A549 (cell line): ENCODE results near the gene VWA5B2. TPM values are rescaled to one million over a fixed set of nuclear protein-coding genes. Genes with fewer than 3 reads are reported as not detected.

Experiments
- ATAC-seq, 2 experiments: fragments of 200-7000 bp in 1 of 2; fragments of >200 bp in 1 of 2; cut with Nextera tagmentation in 1 of 2; cut with Tn5 transposase in 1 of 2; 3 replicates each; pipeline versions ENCODE4 v1.8.0 to v1.9.1; 2018 to 2020; ENCODE audit warnings: mild to moderate bottlenecking in 1 of 2, moderate library complexity in 1 of 2
- CTCF ChIA-PET: fragments of 300-600 bp; sonication (Branson Sonifier 250); formaldehyde crosslinking; extraction: SDS; loops from one replicate; lab custom pipeline; 2021; ENCODE audit warnings: antibody characterized with exemption, inconsistent platforms; lab: Yijun Ruan, JAX
- POLR2A ChIA-PET: fragments of 350-600 bp; formaldehyde crosslinking; extraction: SDS; loops from one replicate; lab custom pipeline; 2021; ENCODE audit warnings: antibody characterized with exemption, inconsistent platforms; lab: Yijun Ruan, JAX
- DNase-seq, 2 experiments: peaks; one replicate each; pipeline versions ENCODE4 v3.0.0 to v3.0.0-alpha.2; 2011 to 2016; ENCODE audit warnings: low read depth in 1 of 2, low spot score in 1 of 2
- FAIRE-seq: peaks from 2 replicates; lab custom pipeline; 2011; peaks lifted over from hg19 to GRCh38; lab: Jason Lieb, UNC
- H3K27ac ChIP-seq, 2 experiments: fragments of >200 bp; sonication (Bioruptor Twin); formaldehyde crosslinking; 3 replicates each; pipeline ENCODE4 v1.5.1; 2016 to 2017
- H3K4me1 ChIP-seq: fragments of >200 bp; sonication (Bioruptor Twin); formaldehyde crosslinking; 3 replicates; pipeline ENCODE4 v1.6.1; 2016
- H3K4me2 ChIP-seq: fragments of >200 bp; sonication (Bioruptor Twin); formaldehyde crosslinking; 3 replicates; pipeline ENCODE4 v1.6.1; 2016
- H3K4me3 ChIP-seq: fragments of >200 bp; sonication (Bioruptor Twin); formaldehyde crosslinking; 3 replicates; pipeline ENCODE4 v1.5.1; 2016
- H3K9me3 ChIP-seq: fragments of >200 bp; sonication (Bioruptor Twin); formaldehyde crosslinking; 3 replicates; pipeline ENCODE4 v1.6.1; 2016
- CBX2 ChIP-seq: fragments of 200-600 bp; sonication (generic); IDR thresholded peaks from 2 replicates; pipeline ENCODE4 v1.6.1; 2016; ENCODE audit warnings: low read depth, mild to moderate bottlenecking, borderline replicate concordance
- CHD2 ChIP-seq: fragments of 150-350 bp; IDR thresholded peaks from 2 replicates; pipeline ENCODE4 v1.6.1; 2014; ENCODE audit warnings: low read length; ENCODE audit not compliant: partially characterized antibody
- CHD4 ChIP-seq: fragments of 200-600 bp; sonication (generic); IDR thresholded peaks from 2 replicates; pipeline ENCODE4 v1.6.1; 2016; ENCODE audit warnings: antibody characterized with exemption, mild to moderate bottlenecking, borderline replicate concordance
- E2F6 ChIP-seq: IDR thresholded peaks from 2 replicates; pipeline ENCODE4 v1.6.1; 2012; ENCODE audit warnings: low read depth, borderline replicate concordance
- EHMT2 ChIP-seq: fragments of 200-600 bp; sonication (generic); IDR thresholded peaks from 2 replicates; pipeline ENCODE4 v1.6.1; 2016; ENCODE audit warnings: antibody characterized with exemption, low read depth, mild to moderate bottlenecking, moderate library complexity
- ESRRA ChIP-seq: fragments of 150-350 bp; IDR thresholded peaks from 2 replicates; pipeline ENCODE4 v1.6.1; 2014; ENCODE audit warnings: mild to moderate bottlenecking, low read length, borderline replicate concordance
- HOXA7 ChIP-seq: fragments of 250-450 bp; sonication (Bioruptor Pico); IDR thresholded peaks from 2 replicates; pipeline ENCODE4 v1.5.0; 2020; ENCODE audit warnings: mild to moderate bottlenecking, moderate library complexity
- KDM5A ChIP-seq: fragments of 200-600 bp; sonication (generic); IDR thresholded peaks from 2 replicates; pipeline ENCODE4 v1.6.1; 2016; ENCODE audit warnings: antibody characterized with exemption, mild to moderate bottlenecking
- MAFK ChIP-seq: fragments of 450-650 bp; IDR thresholded peaks from 2 replicates; pipeline ENCODE4 v1.6.1; 2014; ENCODE audit not compliant: partially characterized antibody
- MAZ ChIP-seq: fragments of 150-350 bp; IDR thresholded peaks from 2 replicates; pipeline ENCODE4 v1.6.1; 2014; ENCODE audit warnings: antibody characterized with exemption, low read depth, low read length, borderline replicate concordance
- NFE2L2 ChIP-seq: fragments of 150-350 bp; conservative IDR thresholded peaks from 2 replicates; pipeline ENCODE4 v1.6.1; 2014; ENCODE audit warnings: low read length
- NPAS2 ChIP-seq: fragments of 250-450 bp; sonication (Bioruptor Pico); IDR thresholded peaks from 2 replicates; pipeline ENCODE4 v1.8.0; 2022; ENCODE audit warnings: mild to moderate bottlenecking, moderate library complexity, borderline replicate concordance
- PBX3 ChIP-seq: IDR thresholded peaks from 2 replicates; pipeline ENCODE4 v1.6.1; 2012
- PHF8 ChIP-seq: fragments of 200-600 bp; sonication (generic); IDR thresholded peaks from 2 replicates; pipeline ENCODE4 v1.6.1; 2016; ENCODE audit warnings: low read depth, mild to moderate bottlenecking, antibody characterized with exemption, moderate library complexity, borderline replicate concordance
- RARB ChIP-seq: fragments of 250-450 bp; sonication (Bioruptor Pico); IDR thresholded peaks from 2 replicates; pipeline ENCODE4 v1.8.0; 2021; ENCODE audit warnings: mild to moderate bottlenecking, moderate library complexity
- SREBF2 ChIP-seq: fragments of 450-650 bp; IDR thresholded peaks from 2 replicates; pipeline ENCODE4 v1.6.1; 2014; ENCODE audit warnings: mild to moderate bottlenecking, moderate library complexity
- USF2 ChIP-seq: fragments of 450-650 bp; IDR thresholded peaks from 2 replicates; pipeline ENCODE4 v1.6.1; 2014; ENCODE audit warnings: antibody characterized with exemption
- ZC3H11A ChIP-seq: fragments of 450-650 bp; IDR thresholded peaks from 2 replicates; pipeline ENCODE4 v1.6.1; 2014; ENCODE audit warnings: antibody characterized with exemption, mild to moderate bottlenecking
- ZSCAN20 ChIP-seq: fragments of 250-450 bp; sonication (Bioruptor Pico); IDR thresholded peaks from 2 replicates; pipeline ENCODE4 v1.8.0; 2022; ENCODE audit warnings: mild to moderate bottlenecking, moderate library complexity
- WGBS: methylation state at CpG from one replicate; pipeline ENCODE4 v1.1.6; 2017; ENCODE audit errors: missing lambda C conversion rate; 5-methylcytosine and 5-hydroxymethylcytosine counted together
- polyA plus RNA-seq, 4 experiments: library from polyadenylated mRNA; depleted of rRNA in 3 of 4; stranded (reverse); fragments of >200 nt; fragmentation: RNase III in 1 of 4; extraction: RNeasy Plus Mini Kit Qiagen cat#74134 plus additional on column Dnase treatment in 1 of 4; gene quantifications; 2 replicates in 3 of 4; 3 replicates in 1 of 4; pipeline ENCODE4 v1.2.3, GENCODE V29; 2011 to 2017

Gene VWA5B2
- polyA plus RNA-seq, 2 of the 4 experiments (the other 2 are of a cell fraction), result 0.37 to 0.48 TPM

GRCh38 chr3:184234671-184235380 lies 5.4 kb downstream of the VWA5B2 start:
- CTCF ChIA-PET, result interaction anchor here (1.0 kb wide), 2 partner anchors 12 to 15 kb away, joined by 3 to 4 read pairs; partner anchors contain the start of gene EEF1AKMT4
- FAIRE-seq (no peak), DNase-seq (no peak), ATAC-seq (no peak)
- TF ChIP-seq PBX3 (no peak), RARB (CRISPR knock-in tag) (no peak), MAZ (no peak), ZC3H11A (no peak), E2F6 (no peak), MAFK (no peak), ZSCAN20 (no peak), PHF8 (no peak), CHD4 (no peak), USF2 (no peak), KDM5A (no peak), ESRRA (no peak), NFE2L2 (no peak)
- POLR2A ChIA-PET, result no interaction called here
- Histone ChIP-seq H3K4me2 (no peak overlapping the region), H3K9me3 (no peaks in the 10 kb centered on the region), H3K27ac (no peak overlapping the region), H3K4me3 (no peak overlapping the region), H3K4me1 (peaks cover 7% of the 10 kb centered on the region; the same call in 2 of the 3 replicates)
- 86% methylated on average over 11 of the region's 19 CpGs for WGBS

GRCh38 chr3:184235381-184236032 lies 6.1 kb downstream of the VWA5B2 start:
- H3K27ac ChIP-seq, result no peak overlapping the region
- DNase-seq (no peak), FAIRE-seq (no peak), ATAC-seq (no peak)
- CTCF ChIA-PET, result interaction anchor here (0.8 to 5.3 kb wide), 2 partner anchors 7 to 54 kb away, joined by 3 to 44 read pairs; partner anchors contain the start of gene VWA5B2
- 89% methylated on average over 4 of the region's 4 CpGs for WGBS
- no peaks in the 10 kb centered on the region for H3K9me3 ChIP-seq
- H3K4me3 ChIP-seq, result no peak overlapping the region
- no peak for TF ChIP-seq ZSCAN20
- no peak for TF ChIP-seq KDM5A
- no peak for TF ChIP-seq PBX3
- TF ChIP-seq CBX2, result no peak
- no peak for TF ChIP-seq EHMT2
- TF ChIP-seq SREBF2, result no peak
- TF ChIP-seq PHF8, result no peak
- TF ChIP-seq NPAS2, result no peak
- TF ChIP-seq CHD2, result no peak
- TF ChIP-seq HOXA7 (CRISPR knock-in tag), result no peak
- TF ChIP-seq, all 56 proteins: peak for 0
- peaks cover 7% of the 10 kb centered on the region; the same call in 2 of the 3 replicates for H3K4me1 ChIP-seq
- H3K4me2 ChIP-seq, result no peak overlapping the region
- POLR2A ChIA-PET, result no interaction called here
